LoVo (cell line): Measurements from ENCODE around the gene WWTR1.

Experiments used
- DNase-seq: peaks from one replicate; pipeline ENCODE4 v3.0.0-alpha.2; 2016; ENCODE audit warnings: low spot score

The WWTR1 gene

GRCh38 chr3:149654188-149654601 lies 3.6 kb downstream of the WWTR1 start:
- no peak for DNase-seq

- DNase-seq: no peak
These were observed 4.3 kb downstream of the WWTR1 start for GRCh38 chr3:149653564-149653963.

GRCh38 chr3:149653136-149653535 lies 4.7 kb downstream of the WWTR1 start:
- no peak for DNase-seq

GRCh38 chr3:149650828-149651227 lies 7.0 kb downstream of the WWTR1 start:
- DNase-seq: no peak

- no peak for DNase-seq
These were observed 9.3 kb downstream of the WWTR1 start for GRCh38 chr3:149648525-149648924.

GRCh38 chr3:149647812-149648211 lies 10.0 kb downstream of the WWTR1 start:
- no peak for DNase-seq

- no peak for DNase-seq
These were observed 10.5 kb downstream of the WWTR1 start for GRCh38 chr3:149647285-149647684.

GRCh38 chr3:149646181-149646766 lies 11.6 kb downstream of the WWTR1 start:
- peak; percentile 38 for DNase-seq

- no peak for DNase-seq
These were observed 13.9 kb downstream of the WWTR1 start for GRCh38 chr3:149643963-149644362.

- no peak for DNase-seq
These were observed 14.4 kb downstream of the WWTR1 start for GRCh38 chr3:149643482-149643798.

GRCh38 chr3:149640976-149641728 lies 16.7 kb downstream of the WWTR1 start:
- no peak for DNase-seq

GRCh38 chr3:149639093-149639486 lies 18.7 kb downstream of the WWTR1 start:
- DNase-seq: no peak

- DNase-seq: no peak
These were observed 19.4 kb downstream of the WWTR1 start for GRCh38 chr3:149638228-149639092.

GRCh38 chr3:149635396-149635795 lies 22.4 kb downstream of the WWTR1 start:
- no peak for DNase-seq

- no peak for DNase-seq
These were observed 23.3 kb downstream of the WWTR1 start for GRCh38 chr3:149634573-149634972.

- no peak for DNase-seq
These were observed 23.8 kb downstream of the WWTR1 start for GRCh38 chr3:149634072-149634471.

GRCh38 chr3:149632225-149632624 lies 25.6 kb downstream of the WWTR1 start:
- DNase-seq: no peak

GRCh38 chr3:149630806-149631205 lies 27.0 kb downstream of the WWTR1 start:
- DNase-seq: no peak

GRCh38 chr3:149628957-149629670 lies 28.7 kb downstream of the WWTR1 start:
- DNase-seq: no peak

- no peak for DNase-seq
These were observed 31.2 kb downstream of the WWTR1 start for GRCh38 chr3:149626671-149627070.

GRCh38 chr3:149625795-149626194 lies 32.0 kb downstream of the WWTR1 start:
- no peak for DNase-seq

- DNase-seq: no peak
These were observed 34.0 kb downstream of the WWTR1 start for GRCh38 chr3:149623824-149624223.
